ENCODE data around the gene MARCHF2.

DNA sequence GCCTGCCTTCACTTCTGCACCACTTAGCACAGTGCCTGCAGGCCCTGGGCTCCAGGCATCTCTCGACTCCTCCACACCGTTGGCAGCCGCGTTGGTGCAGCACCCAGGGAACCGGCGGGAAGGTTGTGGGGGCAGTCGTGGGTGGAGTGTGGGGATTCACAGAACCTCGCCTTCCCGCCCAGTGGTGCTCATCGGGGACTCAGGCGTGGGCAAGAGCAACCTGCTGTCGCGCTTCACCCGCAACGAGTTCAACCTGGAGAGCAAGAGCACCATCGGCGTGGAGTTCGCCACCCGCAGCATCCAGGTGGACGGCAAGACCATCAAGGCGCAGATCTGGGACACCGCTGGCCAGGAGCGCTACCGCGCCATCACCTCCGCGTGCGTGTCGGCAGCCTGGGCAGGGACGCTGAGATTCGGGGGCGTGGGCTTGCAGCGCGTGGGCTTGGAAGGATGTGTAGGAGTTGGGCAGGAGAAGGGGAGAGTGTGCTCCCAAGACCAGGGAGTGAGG lies 13.4 kb upstream of the MARCHF2 start:
- TF ChIP-seq CTCF (IDR thresholded peaks at IDR 0.05) (no peak), POLR2A (IDR thresholded peaks at IDR 0.05) (no peak)

Measured in lower leg skin (tissue), 3 donors.